ENCODE measurements around the gene PTPN1.
A peak's percentile ranks its signal among the peaks of the same experiment; 100 is the strongest.

Gene PTPN1

DNA sequence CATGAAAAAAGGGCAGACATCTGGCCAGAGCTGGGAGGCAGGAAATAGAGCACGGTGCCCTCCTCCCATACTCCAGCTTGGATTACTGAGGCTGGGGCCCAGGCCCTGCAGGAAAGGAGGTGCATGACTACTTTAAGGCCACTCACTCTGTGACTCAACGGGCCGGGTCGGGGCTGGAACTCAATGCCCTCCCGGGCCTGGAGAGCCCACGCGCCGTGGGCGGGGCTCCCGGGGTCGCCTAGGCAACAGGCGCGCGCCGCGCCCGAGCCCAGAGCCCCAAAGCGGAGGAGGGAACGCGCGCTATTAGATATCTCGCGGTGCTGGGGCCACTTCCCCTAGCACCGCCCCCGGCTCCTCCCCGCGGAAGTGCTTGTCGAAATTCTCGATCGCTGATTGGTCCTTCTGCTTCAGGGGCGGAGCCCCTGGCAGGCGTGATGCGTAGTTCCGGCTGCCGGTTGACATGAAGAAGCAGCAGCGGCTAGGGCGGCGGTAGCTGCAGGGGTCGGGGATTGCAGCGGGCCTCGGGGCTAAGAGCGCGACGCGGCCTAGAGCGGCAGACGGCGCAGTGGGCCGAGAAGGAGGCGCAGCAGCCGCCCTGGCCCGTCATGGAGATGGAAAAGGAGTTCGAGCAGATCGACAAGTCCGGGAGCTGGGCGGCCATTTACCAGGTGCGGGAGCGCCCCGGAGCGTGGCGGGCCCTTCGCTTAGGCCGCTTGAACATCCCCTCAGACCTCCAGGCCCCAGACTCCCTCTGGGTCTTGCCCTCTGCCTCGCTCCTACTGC, at the start of gene PTPN1:
Gene PTPN1 (plus strand): TSS at position 461 of the 783 bp plus-strand sequence. CDS start 145 bp downstream, at position 606.
- DNase-seq, result peak; percentile 99

DNA sequence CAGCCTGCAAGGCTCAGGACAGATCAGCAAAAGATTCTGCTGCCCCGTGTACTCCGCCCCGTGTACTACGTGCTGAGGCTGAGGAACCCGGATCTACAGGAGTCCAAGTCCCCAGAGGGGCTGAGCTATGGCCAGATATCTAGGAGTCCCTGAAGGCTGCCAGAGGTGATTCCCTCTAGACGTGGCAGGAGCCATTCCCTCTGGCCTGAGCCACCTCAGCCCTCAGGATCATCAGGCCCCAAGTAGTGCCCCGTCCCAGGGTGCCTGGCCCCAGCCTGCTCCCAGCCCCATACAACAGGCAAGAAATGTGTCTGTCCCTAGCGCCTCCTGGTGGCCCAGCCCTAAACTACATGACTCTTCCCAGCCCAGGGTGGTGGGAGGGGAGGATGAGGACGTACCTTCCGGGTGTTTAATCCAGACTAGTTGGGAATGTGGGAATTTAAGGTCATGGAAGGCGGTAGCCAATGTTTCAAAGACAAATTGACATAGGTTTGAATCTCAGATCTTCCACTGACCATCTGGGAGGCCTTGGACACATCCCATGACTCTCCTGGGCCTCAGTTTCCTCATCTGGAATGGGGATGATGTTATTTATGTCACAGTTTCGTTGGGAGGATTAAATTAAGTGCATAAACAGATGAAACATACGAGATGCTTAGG, 49.4 kb upstream of the PTPN1 start:
- peak; percentile 83 for DNase-seq

DNA sequence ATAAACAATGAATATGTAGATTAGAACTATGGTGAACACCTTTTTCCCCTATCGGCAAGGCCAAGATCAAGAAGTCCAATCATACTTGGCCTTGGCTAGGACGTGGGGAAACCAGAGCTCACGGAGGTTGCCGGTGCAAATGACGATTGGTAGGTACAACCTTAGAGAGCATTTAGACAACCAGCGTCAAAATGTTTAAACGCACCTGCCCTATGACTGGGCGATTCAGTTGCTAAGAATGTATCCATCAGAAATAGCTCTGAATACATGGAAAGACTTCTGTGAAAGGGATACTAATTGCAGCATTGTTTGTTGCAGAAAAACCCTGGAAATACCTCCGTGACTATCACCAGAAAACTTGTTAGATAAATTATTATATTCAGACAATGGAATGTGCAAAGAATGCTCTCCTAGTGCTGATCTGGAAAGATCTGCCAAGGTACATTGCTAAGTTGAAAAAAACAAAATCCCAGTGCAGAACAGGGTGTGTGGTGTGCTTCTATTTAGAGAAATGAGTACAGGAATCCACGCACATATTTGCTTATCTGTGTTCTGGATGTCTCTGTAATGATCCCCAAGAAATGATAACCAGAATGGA, 48.0 kb upstream of the PTPN1 start:
- no peak for DNase-seq

DNA sequence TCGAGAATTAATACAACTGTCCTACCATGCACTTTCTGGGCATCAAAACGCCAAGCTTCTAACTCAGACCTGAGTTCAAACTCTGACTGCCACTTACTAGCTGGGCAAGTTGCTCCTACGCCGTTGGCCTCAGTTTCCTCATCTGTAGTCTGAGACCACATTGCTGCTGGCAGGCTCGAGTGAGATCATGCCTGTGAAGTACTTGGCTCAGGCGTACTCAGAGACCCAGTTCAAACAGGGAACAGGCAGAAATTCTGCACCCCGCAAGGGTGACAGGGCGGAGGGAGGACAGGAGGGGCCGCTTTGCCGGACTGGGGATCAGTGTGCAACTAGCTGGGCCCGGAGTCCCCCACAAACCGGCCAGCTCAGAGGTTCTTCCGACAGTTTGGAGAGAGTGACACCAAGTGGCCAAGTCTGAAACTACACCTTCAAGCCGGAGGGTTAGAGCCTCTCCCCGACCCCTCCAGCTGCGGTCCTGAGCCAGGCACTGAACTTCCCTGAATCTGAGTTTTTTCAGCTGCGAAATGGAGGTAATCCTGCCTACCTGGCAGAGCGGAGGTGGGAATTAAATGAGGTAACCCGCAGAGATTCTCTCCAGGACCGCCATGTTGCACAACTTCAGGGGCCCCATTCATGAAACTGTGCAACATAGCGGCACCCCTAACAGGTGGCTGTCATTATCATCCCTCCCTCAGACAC, 46.0 kb upstream of the PTPN1 start:
- peak; percentile 83 for DNase-seq

DNA sequence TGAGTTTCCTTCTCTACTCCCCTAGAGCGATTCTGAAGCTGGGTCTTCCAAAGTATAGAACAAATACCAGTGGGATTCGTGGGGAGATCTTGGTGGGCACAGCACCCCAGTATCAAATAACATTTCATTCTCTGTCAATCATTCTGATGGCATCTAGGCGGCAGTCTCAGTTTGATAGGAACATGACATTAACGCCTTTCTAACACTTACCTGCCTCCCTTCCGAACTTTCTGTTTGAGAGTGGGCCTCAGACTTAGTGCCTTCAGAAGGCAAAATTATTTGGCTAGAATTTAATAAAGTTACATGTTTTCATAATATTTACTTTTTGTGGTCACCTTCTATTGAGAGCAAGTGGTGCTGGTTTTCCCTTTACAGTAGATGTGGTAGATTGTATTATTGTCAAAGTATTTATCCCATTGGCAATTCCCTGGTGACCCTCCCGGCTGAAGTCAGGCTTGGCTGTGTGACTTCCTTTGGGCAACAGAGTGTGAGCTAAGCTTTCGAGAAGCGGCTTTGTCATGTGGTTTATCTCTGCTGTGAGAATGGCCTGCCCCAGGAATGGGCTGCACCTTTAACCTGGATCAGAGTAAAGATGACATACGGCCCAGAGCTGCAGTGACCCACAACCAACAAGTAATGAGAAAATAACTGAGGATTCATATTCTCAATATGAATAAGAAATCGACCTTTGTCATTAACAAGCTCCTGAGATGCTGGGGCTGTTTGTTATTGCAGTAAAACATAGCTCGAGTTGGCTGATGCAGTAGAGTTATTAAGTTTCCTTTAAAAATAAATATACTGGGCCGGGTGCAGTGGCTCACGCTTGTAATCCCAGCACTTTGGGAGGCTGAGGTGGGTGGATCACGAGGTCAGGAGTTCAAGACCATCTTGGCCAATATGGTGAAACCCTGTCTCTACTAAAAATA, 45.2 kb upstream of the PTPN1 start:
- DNase-seq, result no peak

DNA sequence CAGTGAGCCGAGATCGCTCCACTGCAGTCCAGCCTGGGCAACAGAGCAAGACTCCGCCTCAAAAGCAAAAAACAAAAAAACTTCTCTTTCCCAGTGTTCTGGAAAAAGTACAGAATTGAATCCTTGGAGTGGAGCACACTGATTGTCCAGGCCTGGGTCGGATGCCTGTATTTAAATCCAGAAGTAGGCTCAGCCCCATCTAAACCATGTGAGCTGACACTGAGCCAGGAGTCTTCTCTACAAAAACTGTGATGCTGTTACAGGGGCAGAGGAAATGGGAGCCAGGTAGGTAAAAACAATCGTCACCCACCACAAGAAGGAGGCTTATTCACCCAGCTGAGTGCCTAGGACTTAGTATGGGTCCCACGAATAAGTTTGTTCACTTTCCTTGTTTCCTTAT, 43.0 kb upstream of the PTPN1 start:
- DNase-seq, result no peak

DNA sequence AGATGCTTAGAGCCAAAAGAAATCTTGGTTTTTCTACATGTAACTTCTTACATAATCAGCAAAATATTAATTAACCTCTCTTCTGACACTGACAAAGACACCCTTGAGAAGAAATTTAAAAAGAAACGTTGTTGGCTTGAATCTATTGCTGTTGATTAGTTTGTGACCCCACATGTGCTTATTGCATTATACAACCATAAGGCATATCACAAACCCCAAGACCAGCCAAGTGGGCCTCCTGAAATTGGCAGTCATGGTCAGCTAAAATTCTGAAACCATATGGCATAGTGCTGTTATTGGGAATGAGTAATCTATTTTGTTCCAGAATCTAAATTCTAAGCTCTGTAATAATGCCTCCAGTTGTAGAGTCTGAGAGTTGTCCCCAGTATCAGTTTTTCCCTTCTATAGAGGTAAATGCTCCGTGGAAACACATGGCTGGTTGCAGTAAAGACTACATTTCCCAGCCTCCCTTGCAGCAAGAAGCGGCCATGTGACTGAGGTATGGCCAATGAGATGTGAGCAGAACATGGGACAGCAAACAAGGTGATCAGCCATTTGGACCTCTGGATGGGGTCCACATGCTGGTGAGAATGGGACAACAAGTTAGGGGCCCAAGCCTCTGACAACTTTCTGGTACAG, 42.3 kb upstream of the PTPN1 start:
- peak; percentile 68 for DNase-seq

DNA sequence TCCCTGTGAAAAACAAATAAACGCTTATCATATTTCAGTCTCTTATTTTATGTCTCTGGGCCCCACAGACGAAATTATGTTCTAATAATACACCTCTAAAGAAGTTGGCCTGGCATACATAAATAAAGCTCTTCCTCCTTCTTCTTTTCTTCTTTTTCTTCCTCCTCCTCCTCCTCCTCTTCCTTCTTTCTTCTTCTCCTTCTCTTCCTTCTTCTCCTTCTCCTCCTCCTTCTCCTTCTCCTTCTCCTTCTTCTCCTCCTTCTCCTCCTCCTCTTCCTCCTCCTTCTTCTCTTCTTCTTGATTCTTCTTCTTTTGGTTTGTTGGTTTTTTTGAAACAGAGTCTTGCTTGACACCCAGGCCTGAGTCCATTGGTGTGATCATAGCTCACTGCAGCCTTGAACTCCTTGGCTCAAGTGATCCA, 41.8 kb upstream of the PTPN1 start:
- DNase-seq, result no peak

DNA sequence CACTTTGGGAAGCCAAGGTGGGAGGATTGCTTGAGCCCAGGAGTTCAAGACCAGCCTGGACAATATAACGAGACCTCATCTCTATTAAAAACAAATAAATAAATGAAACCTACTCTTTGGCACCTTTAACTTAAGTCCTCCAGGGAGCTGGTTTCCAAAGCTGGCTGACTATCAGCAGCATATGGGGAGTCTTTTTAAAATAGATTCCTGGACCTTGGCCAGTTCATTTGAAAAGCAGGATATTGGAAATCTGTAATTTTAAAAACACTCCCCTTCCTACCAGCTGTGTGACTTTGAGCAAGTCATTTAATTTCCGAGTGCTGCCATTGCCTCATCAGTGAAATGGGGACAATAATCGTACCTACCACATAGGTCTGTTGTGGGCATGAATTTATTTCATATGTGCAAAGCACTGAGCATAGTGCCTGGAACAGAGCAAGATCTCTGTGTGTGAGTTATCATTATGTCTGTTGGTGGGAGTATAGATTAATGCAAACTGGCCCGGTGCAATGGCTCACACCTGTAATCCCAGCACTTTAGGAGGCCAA, 40.9 kb upstream of the PTPN1 start:
- no peak for DNase-seq

DNA sequence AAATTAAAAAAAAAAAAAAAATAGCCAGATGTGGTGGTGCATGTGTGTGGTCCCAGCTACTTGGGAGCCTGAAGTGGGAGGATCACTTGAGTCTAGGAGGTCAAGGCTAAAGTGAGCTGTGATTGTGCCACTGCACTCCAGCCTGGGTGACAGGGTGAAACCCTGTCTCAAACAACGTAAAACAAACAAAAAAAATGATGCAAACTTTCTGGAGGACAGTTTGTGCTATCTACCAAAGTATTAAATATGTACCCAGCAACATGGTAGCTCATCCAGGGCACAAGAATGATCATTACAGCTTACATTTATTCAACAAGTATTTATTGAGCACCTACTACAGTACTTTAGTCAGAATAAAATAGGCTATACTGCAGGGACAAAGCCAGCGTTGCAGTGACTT, 40.4 kb upstream of the PTPN1 start:
- DNase-seq, result no peak

DNA sequence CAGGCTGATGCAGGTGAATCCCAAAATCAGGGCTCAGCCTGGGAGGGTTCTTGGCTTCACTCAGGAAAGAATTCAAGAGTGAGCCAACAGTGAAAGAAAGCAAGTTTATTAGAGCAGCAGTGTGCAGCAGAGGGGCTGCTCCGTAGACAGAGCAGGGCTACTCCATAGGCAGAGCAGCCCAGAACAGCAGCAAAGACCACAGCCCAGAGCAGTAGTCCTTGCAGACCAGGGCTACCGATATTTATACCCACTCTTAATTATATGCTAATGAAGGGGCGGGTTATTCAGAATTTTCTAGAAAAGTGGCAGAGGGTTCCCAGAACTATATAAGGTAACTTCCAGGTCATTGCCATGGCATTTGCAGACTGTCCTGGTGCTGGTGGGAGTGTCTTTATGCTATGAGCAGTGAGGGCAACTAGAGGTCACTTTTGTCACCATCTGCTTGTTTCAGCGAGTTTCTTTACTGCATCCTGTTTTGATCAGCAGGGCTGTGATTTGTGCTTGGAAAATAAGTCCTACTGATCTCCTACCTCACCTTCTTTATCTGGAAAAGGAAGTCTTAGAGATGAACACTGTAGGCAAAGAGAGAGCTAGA, 39.8 kb upstream of the PTPN1 start:
- DNase-seq, result no peak

DNA sequence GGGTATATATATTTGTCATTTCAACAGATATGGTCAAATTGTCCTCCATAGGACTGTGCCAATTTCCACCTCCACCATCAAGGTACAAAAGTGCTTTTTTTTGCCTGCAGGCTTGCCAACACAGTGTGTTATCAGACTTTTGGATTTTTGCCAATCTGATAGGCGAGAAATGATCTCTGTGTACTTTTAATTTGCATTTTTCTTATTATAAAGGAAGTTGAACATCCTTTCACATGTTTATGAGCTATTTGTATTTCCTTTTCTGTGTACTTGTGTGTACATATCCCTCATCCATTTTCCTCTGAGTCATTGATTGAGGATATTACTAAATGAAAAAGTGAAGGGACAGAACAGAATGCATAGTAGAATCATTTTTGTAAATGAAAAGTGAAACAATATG, 39.0 kb upstream of the PTPN1 start:
- DNase-seq, result peak; percentile 65

DNA sequence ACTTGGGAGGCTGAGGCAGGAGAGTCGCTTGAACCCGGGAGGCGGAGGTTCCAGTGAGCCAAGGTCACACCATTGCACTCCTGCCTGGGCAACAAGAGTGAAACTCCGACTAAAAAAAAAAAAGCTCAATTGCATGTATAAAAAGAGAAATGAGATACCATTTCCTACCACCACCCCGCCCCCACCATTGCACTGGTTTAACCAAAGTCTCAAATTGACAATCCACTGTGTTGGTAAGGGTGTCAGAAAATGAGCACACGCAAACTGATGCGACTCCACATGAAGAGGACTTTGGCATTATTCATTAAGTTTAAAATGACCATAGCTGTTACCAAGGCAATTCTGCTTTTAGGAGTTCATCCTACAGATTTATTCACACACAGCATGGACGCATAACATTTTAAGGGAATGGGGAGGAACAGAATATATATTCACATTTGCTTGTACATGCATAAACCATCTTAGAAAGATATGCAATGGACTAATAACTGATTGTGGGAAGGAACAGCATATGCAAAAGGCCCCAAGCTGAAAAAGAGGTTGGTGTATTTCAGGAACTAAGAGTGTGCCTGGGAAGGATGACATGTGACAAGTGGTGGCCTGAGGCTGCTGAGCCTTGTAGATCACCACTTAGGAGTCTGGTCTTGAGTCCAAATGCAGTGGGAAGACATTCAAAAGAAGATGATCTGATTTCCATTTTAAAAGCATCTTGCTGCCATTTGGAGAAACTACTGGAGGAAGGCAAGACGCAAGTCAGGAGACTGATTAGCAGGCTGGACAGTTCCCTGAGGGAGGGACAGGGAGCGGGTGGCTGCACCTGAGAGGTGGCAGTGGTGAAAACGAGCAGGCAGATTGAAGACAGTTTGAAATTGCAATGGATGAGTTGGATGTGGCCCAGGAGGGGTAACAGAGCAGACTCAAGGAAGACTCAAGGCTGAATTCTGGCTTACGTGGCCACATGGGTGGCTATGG, 37.2 kb upstream of the PTPN1 start:
- peak; percentile 24 for DNase-seq

DNA sequence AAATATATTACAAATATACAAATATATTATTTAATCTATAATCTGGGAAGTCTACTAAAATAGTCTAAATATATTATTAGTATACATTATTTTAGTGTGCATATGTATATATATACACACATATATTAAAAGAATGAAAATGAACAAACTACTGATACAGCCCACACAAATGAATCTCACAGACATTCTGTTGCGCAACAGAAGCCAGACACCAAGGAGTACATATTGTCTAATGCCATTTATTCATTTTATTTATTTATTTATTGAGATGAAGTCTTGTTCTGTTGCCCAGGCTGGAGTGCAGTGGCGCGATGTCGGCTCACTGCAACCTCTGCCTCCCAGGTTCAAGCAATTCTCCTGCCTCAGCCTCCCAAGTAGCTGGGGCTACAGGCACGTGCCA, 35.8 kb upstream of the PTPN1 start:
- DNase-seq, result peak; percentile 31

DNA sequence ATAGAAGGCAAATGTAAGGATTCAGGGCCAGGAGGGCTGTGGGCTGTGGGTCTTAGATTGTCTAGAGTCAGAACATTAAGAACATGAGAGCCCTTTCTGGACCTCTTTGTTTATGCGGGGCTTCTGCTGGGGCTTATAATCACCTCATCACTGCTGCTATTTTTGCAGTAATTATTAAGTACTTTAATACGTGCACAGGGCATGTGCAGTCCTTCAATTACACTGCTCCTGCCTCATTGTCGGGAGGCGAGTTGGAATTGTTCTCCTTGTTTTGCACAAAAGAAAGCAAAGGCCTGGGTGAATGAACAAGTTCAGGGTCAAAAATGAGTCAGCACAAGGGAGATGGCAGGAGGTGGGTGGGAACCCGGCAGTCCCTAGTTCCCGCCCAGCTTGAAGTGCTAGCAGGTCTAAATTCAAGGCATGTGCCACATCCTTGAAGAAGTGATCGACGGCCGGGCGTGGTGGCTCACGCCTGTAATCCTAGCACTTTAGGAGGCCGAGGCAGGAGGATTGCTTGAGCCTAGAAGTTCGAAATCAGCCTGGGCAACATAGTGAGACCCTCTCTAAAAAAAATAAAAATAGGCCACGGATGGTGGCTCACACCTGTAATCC, 34.4 kb upstream of the PTPN1 start:
- DNase-seq, result peak; percentile 72

DNA sequence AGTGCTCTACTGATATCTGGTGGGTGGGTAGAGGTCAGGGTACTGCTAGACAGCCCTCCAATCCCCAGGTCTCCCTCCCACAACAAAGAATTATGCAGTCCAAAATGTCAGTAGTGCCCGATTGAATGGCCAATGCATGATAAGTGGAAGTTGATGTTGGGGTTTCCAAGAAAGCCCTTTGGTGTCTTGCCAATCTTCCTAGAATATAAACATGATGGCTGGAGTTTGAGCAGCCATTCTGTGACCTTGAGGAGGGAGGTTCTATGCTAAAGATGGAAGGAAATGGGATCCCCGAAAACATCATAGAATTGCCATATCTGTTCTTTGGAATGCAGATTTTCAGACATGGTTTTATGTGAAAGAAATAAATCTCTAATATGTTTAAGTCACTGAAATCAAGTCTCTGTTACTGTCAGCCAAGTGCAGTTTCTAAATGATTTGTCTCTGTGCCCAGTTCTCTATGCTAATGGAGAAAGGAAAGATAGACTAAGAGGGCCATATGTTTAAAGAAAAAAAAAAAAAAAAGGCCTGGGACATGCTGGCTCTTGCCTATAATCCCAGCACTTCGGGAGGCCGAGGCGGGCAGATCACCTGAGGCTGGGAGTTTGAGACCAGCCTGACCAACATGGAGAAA, 32.8 kb upstream of the PTPN1 start:
- DNase-seq, result no peak

DNA sequence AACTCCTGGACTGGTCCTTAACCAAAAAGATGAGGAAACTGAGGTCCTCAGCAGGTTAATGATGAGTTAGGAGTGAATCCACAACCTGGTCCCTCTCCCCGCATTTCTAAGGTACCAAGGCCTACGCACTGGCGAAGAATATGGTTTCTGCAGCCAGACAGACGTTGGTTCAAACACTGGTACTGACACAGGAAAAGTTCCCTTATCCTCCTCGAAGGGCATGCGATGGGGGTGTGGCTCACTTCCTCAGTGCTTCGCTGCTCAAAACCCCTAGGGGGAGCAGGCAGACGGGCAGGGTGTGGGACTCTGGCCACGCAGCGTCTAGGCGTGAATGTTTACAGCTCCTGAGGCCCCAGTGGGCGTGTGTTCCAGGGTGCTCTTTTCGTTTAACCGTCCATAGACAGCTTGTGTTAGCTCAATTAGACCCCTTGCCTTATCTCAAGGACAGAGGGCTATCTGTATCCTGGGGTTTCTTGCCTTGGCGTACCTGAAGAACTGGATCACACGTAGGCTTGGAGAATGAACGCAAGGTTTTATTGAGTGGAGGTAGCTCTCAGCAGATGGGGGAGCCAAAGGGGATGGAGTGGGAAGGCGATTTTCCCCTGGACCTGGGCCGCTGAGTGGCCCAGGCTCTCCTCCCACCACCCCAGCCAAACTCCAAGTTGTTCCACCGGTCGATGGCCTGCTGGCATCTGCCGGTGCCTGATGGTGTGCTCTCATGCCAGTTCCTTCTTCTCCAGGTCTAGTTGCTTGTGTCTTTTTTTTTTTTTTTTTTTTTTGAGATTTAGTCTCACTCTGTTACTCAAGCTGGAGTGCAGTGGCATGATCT, 31.8 kb upstream of the PTPN1 start:
- DNase-seq, result peak; percentile 96

DNA sequence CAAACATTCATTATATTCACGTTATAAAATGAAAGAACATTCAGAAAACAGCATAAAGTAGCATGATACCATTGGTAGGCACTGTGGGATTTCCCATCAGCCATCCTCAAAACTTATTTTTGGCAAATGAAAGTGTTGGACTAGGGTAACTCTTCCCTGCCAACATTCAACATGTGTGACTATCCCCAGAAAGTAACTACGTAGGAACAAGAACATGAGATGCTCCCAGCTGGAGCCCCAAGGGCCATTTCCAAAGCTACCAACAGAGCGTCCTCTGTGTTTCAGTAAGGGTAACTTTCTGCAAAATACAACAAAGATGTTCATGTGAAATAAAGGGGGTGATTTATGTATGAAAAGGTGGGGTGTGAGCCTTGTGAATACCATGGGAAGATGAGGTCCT, 28.4 kb upstream of the PTPN1 start:
- DNase-seq, result no peak

Measured in hematopoietic multipotent progenitor cell treated with erythropoietin and hydrocortisone succinate and interleukin-3 and kit ligand, for 4 days (in vitro differentiated cells).